Gastroesophageal sphincter (tissue), 4 donors: ENCODE results near the gene FZD7. TPM values are rescaled to one million over a fixed set of nuclear protein-coding genes. Genes with fewer than 3 reads are reported as not detected.

Experiments used
- ATAC-seq: fragments of 150-250 bp; one replicate; pipeline ENCODE4 v1.9.1; 2016; ENCODE audit warnings: mild to moderate bottlenecking, moderate library complexity
- H3K27ac ChIP-seq, 4 donors: fragments of 200-600 bp; sonication (generic) in 3 of 4; 1 replicate in 3 of 4; 2 replicates in 1 of 4; pipeline ENCODE4 v1.5.1; 2016 to 2019
- H3K27me3 ChIP-seq: fragments of 200-600 bp; sonication (generic); one replicate; pipeline ENCODE4 v1.5.1; 2019
- H3K36me3 ChIP-seq, 2 donors: fragments of 200-600 bp; sonication (generic); one replicate each; pipeline ENCODE4 v1.5.1; 2019; ENCODE audit warnings: control low read depth in 1 of 2
- H3K4me1 ChIP-seq, 3 donors: fragments of 200-600 bp; sonication (generic); 1 replicate in 2 of 3; 2 replicates in 1 of 3; pipeline ENCODE4 v1.5.1; 2016 to 2019; ENCODE audit warnings: control low read depth in 2 of 3
- H3K4me3 ChIP-seq, 2 donors: fragments of 200-600 bp; sonication (generic); one replicate each; pipeline ENCODE4 v1.5.1; 2019; ENCODE audit warnings: mild to moderate bottlenecking in 1 of 2, moderate library complexity in 1 of 2
- H3K9me3 ChIP-seq, 3 donors: fragments of 200-600 bp; sonication (generic); one replicate each; pipeline ENCODE4 v1.5.1; 2017 to 2019; ENCODE audit warnings: control low read depth in 2 of 3
- CTCF ChIP-seq, 4 experiments: fragments of 200-600 bp in 2 of 4; fragments of 450-650 bp in 2 of 4; sonication (generic) in 1 of 4; IDR thresholded peaks; one replicate each; pipeline ENCODE4 v1.5.1; 2017 to 2019; ENCODE audit warnings: antibody characterized with exemption in 4 of 4, mild to moderate bottlenecking in 2 of 4, moderate library complexity in 2 of 4
- EP300 ChIP-seq: sonication (generic); formaldehyde crosslinking; IDR thresholded peaks from one replicate; pipeline ENCODE4 v1.6.1; 2017; ENCODE audit warnings: antibody characterized with exemption, mild to moderate bottlenecking
- POLR2A ChIP-seq, 2 donors: fragments of 450-650 bp; IDR thresholded peaks; one replicate each; pipeline ENCODE4 v1.6.1; 2017; ENCODE audit warnings: antibody characterized with exemption in 2 of 2, mild to moderate bottlenecking in 2 of 2, moderate library complexity in 1 of 2
- POLR2AphosphoS5 ChIP-seq: sonication (generic); formaldehyde crosslinking; IDR thresholded peaks from one replicate; pipeline ENCODE4 v1.6.1; 2017; ENCODE audit warnings: antibody characterized with exemption
- WGBS, 2 donors: methylation state at CpG; one replicate each; pipeline ENCODE4 v1.1.5; 2018; ENCODE audit warnings: low coverage in 1 of 2; 5-methylcytosine and 5-hydroxymethylcytosine counted together
- total RNA-seq, 4 donors: library from RNA; depleted of rRNA; stranded (reverse); fragments of >200 nt; gene quantifications; one replicate each; pipeline ENCODE4 v1.1.0, GENCODE V29; 2016

FZD7 gene
- total RNA-seq, 4 donors from 2014 or later: 15.9 to 55.4 (median 39.0) TPM

- no peaks in the 10 kb centered on the region for H3K36me3 ChIP-seq
- no peak for ATAC-seq
- TF ChIP-seq EP300 (no peak), CTCF (IDR thresholded peaks at IDR 0.05) (no peak), POLR2AphosphoS5 (no peak), POLR2A (IDR thresholded peaks at IDR 0.05) (no peak)
- no peaks in the 10 kb centered on the region for H3K9me3 ChIP-seq
- H3K27me3 ChIP-seq: no peaks in the 10 kb centered on the region
- WGBS, 2 donors: 57 to 68% methylated on average over 7 to 11 of the region's 11 CpGs
- no peak overlapping the region for H3K27ac ChIP-seq
- H3K4me3 ChIP-seq: no peak overlapping the region
- H3K4me1 ChIP-seq: peaks cover 0 to 9% (median 1%) of the 10 kb centered on the region in 3 donors
Measured at GRCh38 chr2:202069170-202070067, 35.8 kb downstream of the FZD7 start.

- WGBS, 2 donors: 98 to 100% methylated on average over 2 of the region's 2 CpGs
- Histone ChIP-seq H3K9me3 (no peaks in the 10 kb centered on the region), H3K27ac (no peak overlapping the region), H3K36me3 (no peaks in the 10 kb centered on the region), H3K27me3 (no peaks in the 10 kb centered on the region), H3K4me3 (no peak overlapping the region), H3K4me1 (no peaks in the 10 kb centered on the region)
- no peak for ATAC-seq
- TF ChIP-seq POLR2A (IDR thresholded peaks at IDR 0.05): no peak
- TF ChIP-seq EP300: no peak
- TF ChIP-seq POLR2AphosphoS5: no peak
- TF ChIP-seq CTCF (IDR thresholded peaks at IDR 0.05): no peak
Measured at GRCh38 chr2:202071107-202071506, 37.5 kb downstream of the FZD7 start.

GRCh38 chr2:202072226-202072625, 38.6 kb downstream of the FZD7 start:
- no peak for TF ChIP-seq EP300
- no peak for TF ChIP-seq POLR2A (IDR thresholded peaks at IDR 0.05)
- no peak for TF ChIP-seq POLR2AphosphoS5
- TF ChIP-seq CTCF (IDR thresholded peaks at IDR 0.05): no peak
- H3K36me3 ChIP-seq: no peaks in the 10 kb centered on the region
- no peak for ATAC-seq
- H3K4me3 ChIP-seq: no peak overlapping the region
- H3K27me3 ChIP-seq: no peaks in the 10 kb centered on the region
- no peaks in the 10 kb centered on the region for H3K9me3 ChIP-seq
- no peaks in the 10 kb centered on the region for H3K4me1 ChIP-seq
- no peak overlapping the region for H3K27ac ChIP-seq
- WGBS, 2 donors: 53 to 83% methylated on average over 2 of the region's 2 CpGs

GRCh38 chr2:202072737-202073401, 39.2 kb downstream of the FZD7 start, which contains the start of gene KIAA2012:
KIAA2012 (plus strand) TSS chr2:202073255; CDS start chr2:202073628, 373 bp downstream.
- H3K4me1 ChIP-seq: no peaks in the 10 kb centered on the region
- no peaks in the 10 kb centered on the region for H3K9me3 ChIP-seq
- H3K36me3 ChIP-seq: no peaks in the 10 kb centered on the region
- TF ChIP-seq EP300 (no peak), POLR2AphosphoS5 (no peak), CTCF (IDR thresholded peaks at IDR 0.05) (no peak), POLR2A (IDR thresholded peaks at IDR 0.05) (no peak)
- H3K27ac ChIP-seq: no peak within 1 kb of the TSS
- WGBS, 2 donors: 40 to 71% methylated on average over 6 to 8 of the region's 11 CpGs
- H3K4me3 ChIP-seq: no peak within 1 kb of the TSS
- H3K27me3 ChIP-seq: no peaks in the 10 kb centered on the region
- no peak for ATAC-seq
